Measurements from ENCODE around the gene NT5C1A.

- TF ChIP-seq CTCF (conservative IDR thresholded peaks at IDR 0.05; ENCODE audit: low read depth, low read length) (no peak), EZH2 (IDR thresholded peaks at IDR 0.05; ENCODE audit: low read length, unreplicated experiment) (no peak)
These were observed 12.4 kb downstream of the NT5C1A start for GRCh38 chr1:39659538-39659937.
